PC-3 (cell line): ENCODE measurements around the gene ATMIN.

ENCODE experiments used
- CTCF ChIP-seq: fragments of 300-600 bp; sonication (generic); conservative IDR thresholded peaks from 2 replicates; pipeline ENCODE4 v1.5.1; 2017; ENCODE audit warnings: antibody characterized with exemption, low read depth, mild to moderate bottlenecking, low read length
- EZH2 ChIP-seq: fragments of 300-600 bp; sonication (generic); IDR thresholded peaks from one replicate; pipeline ENCODE4 v1.6.1; 2017; ENCODE audit warnings: antibody characterized with exemption, mild to moderate bottlenecking, low read length; ENCODE audit not compliant: unreplicated experiment
- EZH2phosphoT487 ChIP-seq: fragments of 300-600 bp; sonication (generic); IDR thresholded peaks from 2 replicates; pipeline ENCODE4 v1.6.1; 2018; ENCODE audit warnings: mild to moderate bottlenecking, antibody characterized with exemption, low read length, borderline replicate concordance

GRCh38 chr16:80991792-80992430, 43.7 kb upstream of the ATMIN start:
- no peak for TF ChIP-seq CTCF
- no peak for TF ChIP-seq EZH2phosphoT487
- no peak for TF ChIP-seq EZH2
